AG08396 (cell line): ENCODE data around the gene GTF3C5.
"Not testable (repeated sequence)": the region's sequence is repeated elsewhere in the genome, so short reads cannot be mapped to it uniquely, and the experiment has no call there.

ENCODE experiments used
- DNase-seq: peaks from one replicate; pipeline ENCODE4 v3.0.0; 2012; ENCODE audit warnings: low spot score, mixed read lengths

GTF3C5 gene

GRCh38 chr9:132996526-132996925, 34.3 kb upstream of the GTF3C5 start:
- DNase-seq = no peak

- DNase-seq = peak; percentile 57
These were observed 33.2 kb upstream of the GTF3C5 start for GRCh38 chr9:132997591-132997990.

DNA sequence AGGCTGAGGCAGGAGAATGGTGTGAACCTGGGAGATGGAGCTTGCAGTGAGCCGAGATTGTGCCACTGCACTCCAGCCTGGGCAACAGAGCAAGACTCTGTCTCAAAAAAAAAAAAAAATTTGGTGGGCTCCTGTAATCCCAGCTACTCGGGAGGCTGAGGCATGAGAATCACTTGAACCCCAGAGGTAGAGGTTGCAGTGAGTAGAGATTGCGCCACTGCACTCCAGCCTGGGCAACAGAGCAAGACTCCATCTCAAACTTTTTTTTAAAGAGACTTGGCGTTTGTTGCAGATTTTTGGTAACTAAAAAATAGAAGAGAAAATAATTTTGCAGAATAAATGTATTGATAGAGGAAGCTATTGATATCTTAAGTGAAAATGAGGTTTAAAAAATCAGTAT, 32.6 kb upstream of the GTF3C5 start:
- DNase-seq = not testable (repeated sequence)

DNA sequence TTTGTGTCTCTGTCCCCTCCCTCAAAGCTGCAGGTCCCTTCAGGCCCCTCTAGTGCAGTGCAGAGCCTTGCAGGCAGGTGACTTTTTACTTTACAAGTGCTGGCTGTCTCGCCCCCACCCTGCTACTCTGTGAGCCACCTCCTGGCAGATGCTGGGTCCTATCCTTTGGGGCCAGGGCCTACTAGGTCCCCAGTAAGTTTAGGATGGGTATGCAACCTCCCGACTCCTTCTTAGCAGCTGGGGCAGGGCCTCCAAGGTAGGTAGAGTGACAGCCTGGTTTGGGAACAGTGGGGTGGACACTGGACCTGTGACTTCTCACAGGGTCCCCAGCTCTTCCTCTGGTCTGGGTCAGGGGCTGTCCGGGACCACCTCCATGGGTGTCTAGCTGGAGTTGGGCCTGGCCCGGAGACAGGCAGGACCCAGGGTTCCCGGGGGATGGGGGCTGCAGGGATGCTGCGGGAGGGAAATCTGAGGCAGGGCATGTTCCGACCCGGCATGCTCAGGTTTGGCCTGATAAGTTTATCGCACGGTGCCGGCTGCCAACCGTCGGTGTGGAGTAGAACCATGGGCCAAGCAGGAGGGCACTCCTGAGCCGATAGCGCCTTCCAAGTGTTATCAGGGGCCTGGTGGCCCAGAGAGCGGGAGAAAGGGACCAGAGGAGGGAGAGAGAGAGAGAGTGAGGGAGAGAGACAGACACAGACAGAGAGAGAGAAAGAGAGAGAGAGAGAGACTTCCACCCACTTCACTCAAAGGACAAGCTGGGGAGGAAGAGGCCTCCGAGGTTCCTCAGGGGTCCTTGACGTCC, 31.8 kb upstream of the GTF3C5 start:
- no peak for DNase-seq

DNA sequence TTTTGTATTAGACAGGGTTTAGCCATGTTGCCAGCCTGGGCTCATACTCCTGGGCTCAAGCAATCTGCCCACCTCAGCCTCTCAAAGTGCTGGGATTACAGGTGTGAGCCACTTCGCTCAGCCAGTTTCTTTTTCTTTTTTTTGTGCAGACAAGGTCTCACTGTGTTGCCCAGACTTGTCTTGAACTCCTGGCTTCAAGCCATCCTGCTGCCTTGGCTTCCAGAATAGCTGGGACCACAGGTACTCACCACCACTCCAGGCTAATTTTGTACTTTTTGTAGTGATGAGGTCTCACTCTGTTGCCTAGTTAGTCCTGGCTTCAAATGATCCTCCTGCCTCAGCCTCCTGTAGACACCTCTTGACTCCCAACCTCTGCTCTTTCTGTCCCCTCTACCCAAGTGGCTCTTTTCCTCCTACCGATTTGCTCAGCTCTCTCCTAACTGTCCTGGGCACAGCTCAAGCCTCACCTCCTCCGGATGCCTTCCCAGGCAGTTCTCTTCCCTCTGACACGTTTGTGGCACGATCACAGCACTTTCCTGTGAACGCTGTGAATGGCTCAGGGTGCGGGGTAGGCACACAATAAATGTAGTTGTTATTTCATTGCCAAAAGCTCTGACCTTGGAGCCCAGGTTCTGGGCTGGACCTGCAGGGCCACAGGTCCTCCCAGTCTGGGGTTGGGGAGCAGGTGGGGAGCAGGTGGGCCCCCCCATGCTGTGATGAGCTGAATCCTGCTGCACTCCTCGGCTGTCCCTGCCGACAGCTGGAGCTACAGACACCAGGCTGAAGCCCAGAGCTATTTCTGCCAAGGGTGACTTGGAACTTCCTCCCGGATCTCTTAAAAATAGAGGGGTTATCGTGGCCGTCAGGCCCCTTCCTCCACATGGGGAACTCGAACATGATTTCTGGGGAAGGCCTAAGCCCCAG, 28.4 kb upstream of the GTF3C5 start:
- no peak for DNase-seq

- DNase-seq = no peak
These were observed 27.7 kb upstream of the GTF3C5 start for GRCh38 chr9:133003071-133003461.

GRCh38 chr9:133003671-133004090, 27.1 kb upstream of the GTF3C5 start:
- DNase-seq = no peak

- no peak for DNase-seq
These were observed 26.5 kb upstream of the GTF3C5 start for GRCh38 chr9:133004091-133004998.

DNA sequence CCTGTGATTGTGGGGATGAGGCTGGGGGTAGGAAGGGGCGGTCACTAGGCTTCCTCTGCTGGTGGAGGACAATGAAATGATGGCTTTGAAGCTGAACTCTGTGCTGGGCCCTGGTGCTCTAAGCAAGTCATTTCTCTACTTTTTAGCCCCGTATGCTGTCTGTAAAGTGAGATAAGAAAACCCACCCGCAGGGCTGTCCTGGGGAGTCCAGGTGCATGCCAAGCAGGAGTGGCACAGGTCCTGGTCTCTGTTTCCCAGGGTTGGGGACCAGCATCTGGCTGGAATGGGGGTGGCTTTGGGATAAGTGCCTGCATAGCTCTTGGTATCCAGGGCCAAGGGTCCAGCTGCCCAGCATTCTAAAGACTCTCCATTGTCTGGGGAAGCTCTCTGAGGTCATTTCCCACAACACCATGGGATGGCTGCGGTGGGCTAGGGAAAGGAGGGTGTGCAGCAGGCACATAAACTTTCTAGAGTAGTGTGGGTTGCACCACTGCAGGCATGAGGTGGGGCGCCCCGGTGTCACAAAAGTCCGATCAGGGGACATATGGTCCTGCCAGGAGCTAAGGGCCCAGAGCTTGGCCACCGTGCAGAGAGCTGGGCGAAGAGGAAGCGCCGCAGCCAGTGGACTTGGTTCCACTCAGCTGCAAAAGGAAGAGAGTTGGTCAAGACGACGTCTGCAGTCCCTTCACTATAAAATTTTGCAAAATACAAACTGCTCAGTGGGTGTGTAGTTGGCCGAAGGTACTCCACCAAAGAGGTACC, 25.6 kb upstream of the GTF3C5 start:
- no peak for DNase-seq

DNA sequence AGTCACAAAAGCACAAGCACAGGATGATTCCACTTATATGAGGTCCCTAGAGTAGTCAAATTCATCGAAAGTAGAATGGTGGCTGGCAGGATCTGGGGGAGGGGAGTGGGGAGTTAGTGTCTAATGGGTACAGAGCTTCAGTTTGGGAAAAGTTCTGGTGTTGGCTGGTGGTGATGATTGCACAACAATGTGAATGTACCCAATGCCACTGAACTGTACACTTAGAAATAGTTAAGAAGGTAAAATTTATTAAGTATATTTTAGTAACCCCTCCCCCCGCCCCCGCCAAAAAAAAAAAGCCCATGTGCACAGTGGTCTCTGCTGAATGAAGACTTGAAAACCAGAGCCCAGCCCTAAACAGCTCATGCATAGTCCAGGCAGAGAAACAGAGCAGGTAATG, 24.8 kb upstream of the GTF3C5 start:
- DNase-seq = no peak

- no peak for DNase-seq
These were observed 24.0 kb upstream of the GTF3C5 start for GRCh38 chr9:133006731-133007352.

GRCh38 chr9:133008406-133008805, 22.4 kb upstream of the GTF3C5 start:
- DNase-seq = no peak

- DNase-seq = no peak
These were observed 22.0 kb upstream of the GTF3C5 start for GRCh38 chr9:133008824-133009223.

DNA sequence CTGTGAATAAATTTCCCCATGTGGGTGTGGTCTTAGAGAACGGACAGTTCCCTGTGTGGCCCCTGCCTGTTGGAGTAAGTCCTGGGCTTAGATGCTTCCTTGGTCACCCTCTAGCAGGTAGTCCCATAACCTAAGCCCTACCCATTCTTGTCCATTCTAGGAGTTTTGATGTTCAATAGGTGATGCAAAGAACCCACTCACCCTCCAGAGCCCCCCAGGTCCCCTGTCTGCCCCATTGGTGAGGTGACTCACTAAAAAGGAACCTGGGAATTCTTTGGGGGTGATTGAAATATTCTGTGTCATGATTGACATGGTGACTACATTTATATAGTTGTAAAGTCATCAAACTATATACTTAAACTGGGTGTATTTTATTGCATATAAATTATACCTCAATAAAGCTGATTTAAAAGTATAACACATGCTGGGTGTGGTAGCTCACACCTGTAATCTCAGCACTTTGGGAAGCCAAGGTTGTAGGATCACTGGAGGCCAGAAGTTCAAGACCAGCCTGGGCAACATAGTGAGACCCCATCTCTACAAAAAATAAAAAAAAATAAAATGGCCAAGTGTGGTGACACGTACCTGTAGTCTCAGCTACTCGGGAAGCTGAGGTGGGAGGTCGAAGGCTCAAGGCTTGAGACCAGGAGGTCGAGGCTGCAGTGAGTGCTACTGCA, 20.8 kb upstream of the GTF3C5 start:
- DNase-seq = no peak

DNA sequence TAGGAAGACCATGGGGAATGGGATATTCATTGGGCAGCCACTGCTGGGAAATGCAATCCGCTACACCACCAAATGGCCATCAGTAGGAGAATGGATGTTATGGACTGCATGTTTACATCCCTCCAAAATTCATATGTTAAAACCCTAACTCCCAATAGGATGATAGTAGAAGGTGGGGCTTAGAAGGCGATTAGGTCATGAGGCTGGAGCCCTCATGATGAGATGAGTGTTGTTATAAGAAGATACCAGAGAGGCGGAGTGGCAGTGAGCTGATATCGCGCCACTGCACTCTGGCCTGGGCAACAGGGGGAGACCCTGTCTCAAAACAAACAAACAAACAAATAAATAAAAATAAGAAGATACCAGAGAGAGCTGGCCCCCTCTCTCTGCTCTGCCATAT, 16.1 kb upstream of the GTF3C5 start:
- no peak for DNase-seq

- DNase-seq = no peak
These were observed 7.5 kb upstream of the GTF3C5 start for GRCh38 chr9:133023117-133023890.

- DNase-seq = no peak
These were observed 4.4 kb upstream of the GTF3C5 start for GRCh38 chr9:133026426-133026825.

GRCh38 chr9:133027134-133027533, 3.7 kb upstream of the GTF3C5 start:
- no peak for DNase-seq

DNA sequence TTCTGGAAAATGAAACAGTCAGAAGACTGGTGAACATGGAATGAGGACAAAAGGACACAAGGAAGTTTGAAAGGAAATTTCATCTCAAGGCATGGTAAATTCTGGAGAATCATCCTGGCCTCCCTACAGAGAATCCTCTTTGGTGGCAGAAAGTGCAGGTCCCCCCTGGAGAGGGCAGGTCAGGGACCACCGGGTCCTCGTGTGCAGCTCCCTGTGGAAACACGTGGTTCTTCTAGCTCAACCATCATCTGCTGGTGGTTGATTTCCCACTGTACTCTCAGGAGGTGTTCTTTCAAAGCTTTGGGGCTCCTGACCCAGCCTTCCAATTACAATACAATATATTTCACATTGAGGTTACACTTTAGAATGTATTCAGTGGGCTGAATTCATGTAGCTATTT, 2.6 kb upstream of the GTF3C5 start:
- DNase-seq = no peak

- no peak for DNase-seq
These were observed 842 bp upstream of the GTF3C5 start for GRCh38 chr9:133029994-133030316.
